DOHH2 (cell line): Measurements from ENCODE around the gene CALHM5.

Source experiments
- H3F3A ChIP-seq: fragments of 200-600 bp; sonication (generic), shearing (Covaris generic); 2 replicates; pipeline ENCODE4 v1.6.0; 2016; ENCODE audit warnings: antibody characterized with exemption, mild to moderate bottlenecking; ENCODE audit not compliant: control insufficient read depth, insufficient read depth
- H3K27ac ChIP-seq: fragments of 200-600 bp; sonication (generic); 2 replicates; pipeline ENCODE4 v1.5.1; 2014; ENCODE audit warnings: low read depth, mild to moderate bottlenecking, low read length, moderate library complexity
- H3K27me3 ChIP-seq: fragments of 200-600 bp; sonication (generic); 2 replicates; pipeline ENCODE4 v1.6.1; 2014; ENCODE audit warnings: mild to moderate bottlenecking, low read length, mixed read lengths; ENCODE audit not compliant: control insufficient read depth
- H3K36me3 ChIP-seq: fragments of 200-600 bp; sonication (generic); 2 replicates; pipeline ENCODE4 v1.6.1; 2014; ENCODE audit warnings: mild to moderate bottlenecking, low read length, moderate library complexity, mixed read lengths; ENCODE audit not compliant: control insufficient read depth
- H3K4me1 ChIP-seq: fragments of 200-600 bp; sonication (generic); 2 replicates; pipeline ENCODE4 v1.6.1; 2014; ENCODE audit warnings: mild to moderate bottlenecking, low read length, mixed read lengths; ENCODE audit not compliant: control insufficient read depth
- H3K4me2 ChIP-seq: fragments of 200-600 bp; sonication (generic); 2 replicates; pipeline ENCODE4 v1.6.0; 2014; ENCODE audit warnings: mild to moderate bottlenecking, low read length, moderate library complexity
- H3K4me3 ChIP-seq: fragments of 200-600 bp; sonication (generic); 2 replicates; pipeline ENCODE4 v1.5.1; 2014; ENCODE audit warnings: mild to moderate bottlenecking, low read length, mixed read lengths
- H3K79me2 ChIP-seq: fragments of 200-600 bp; sonication (generic); 2 replicates; pipeline ENCODE4 v1.6.1; 2014; ENCODE audit warnings: mild to moderate bottlenecking, low read length, mixed read lengths; ENCODE audit not compliant: control insufficient read depth
- H3K9me2 ChIP-seq: fragments of 200-600 bp; sonication (generic); replicated peaks from 2 replicates; pipeline ENCODE4 v1.6.1; 2014; ENCODE audit warnings: mild to moderate bottlenecking, low read length, mixed read lengths; ENCODE audit not compliant: control insufficient read depth
- H3K9me3 ChIP-seq: fragments of 200-600 bp; sonication (generic); 2 replicates; pipeline ENCODE4 v1.6.1; 2014; ENCODE audit warnings: antibody characterized with exemption, low read length, mixed read lengths; ENCODE audit not compliant: control insufficient read depth, insufficient read depth
- H4K20me1 ChIP-seq: fragments of 200-600 bp; sonication (generic); 2 replicates; pipeline ENCODE4 v1.6.0; 2014; ENCODE audit warnings: low read depth, mild to moderate bottlenecking, antibody characterized with exemption, low read length, moderate library complexity; ENCODE audit not compliant: control insufficient read depth, insufficient read depth
- CTCF ChIP-seq: fragments of 200-600 bp; sonication (generic); IDR thresholded peaks from one replicate; pipeline ENCODE4 v1.5.1; 2014; ENCODE audit warnings: antibody characterized with exemption, mild to moderate bottlenecking, low read depth, low read length; ENCODE audit not compliant: poor library complexity, severe bottlenecking
- EZH2phosphoT487 ChIP-seq: fragments of 200-600 bp; sonication (generic); IDR thresholded peaks from 2 replicates; pipeline ENCODE4 v1.6.1; 2017; ENCODE audit warnings: borderline replicate concordance, mild to moderate bottlenecking, antibody characterized with exemption, low read length, moderate library complexity, mixed read lengths

CALHM5 gene

GRCh38 chr6:116571683-116572000 is 60.2 kb downstream of the CALHM5 start:
- H3K27me3 ChIP-seq, result peaks cover under 1% of the 10 kb centered on the region; the same call in 1 of the 2 replicates
- H3K9me2 ChIP-seq, result no peaks in the 10 kb centered on the region
- peak overlapping the region; percentile 58 for H3K27ac ChIP-seq
- H3K36me3 ChIP-seq, result peaks cover 42% of the 10 kb centered on the region
- H3K79me2 ChIP-seq, result peaks cover 69% of the 10 kb centered on the region
- H3K4me1 ChIP-seq, result peaks cover 35% of the 10 kb centered on the region
- H3K4me3 ChIP-seq, result peak overlapping the region; percentile 96
- H4K20me1 ChIP-seq, result peaks cover 7% of the 10 kb centered on the region
- H3K9me3 ChIP-seq, result no peaks in the 10 kb centered on the region
- H3K4me2 ChIP-seq, result peak overlapping the region; percentile 86
- TF ChIP-seq EZH2phosphoT487, result no peak
- TF ChIP-seq CTCF, result no peak
- H3F3A ChIP-seq, result no peaks in the 10 kb centered on the region; the same call in 1 of the 2 replicates

DNA sequence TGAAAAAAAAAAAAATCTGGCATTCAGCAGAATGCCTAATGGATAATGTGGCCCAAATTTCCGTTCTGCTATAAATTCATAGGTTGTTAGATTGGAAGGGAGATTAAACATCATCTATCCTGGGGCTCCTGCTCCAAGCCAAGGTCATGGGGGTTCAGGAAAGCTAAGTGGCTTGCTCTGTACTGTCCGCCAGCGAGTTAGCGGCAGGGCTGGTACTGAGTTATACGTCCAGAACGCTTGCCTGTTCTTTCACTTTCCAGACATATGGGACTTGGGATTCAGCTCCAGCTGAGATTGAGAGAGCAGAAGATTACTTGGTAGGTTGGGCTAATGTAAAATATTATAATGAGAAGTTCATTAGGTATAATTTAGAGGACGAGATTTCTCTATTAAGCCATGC is 60.7 kb downstream of the CALHM5 start:
- Histone ChIP-seq H3F3A (no peaks in the 10 kb centered on the region; the same call in 1 of the 2 replicates), H3K4me3 (peak overlapping the region; percentile 96), H4K20me1 (peaks cover 7% of the 10 kb centered on the region), H3K9me2 (no peaks in the 10 kb centered on the region), H3K27ac (peak overlapping the region; percentile 58; the same call in 1 of the 2 replicates), H3K27me3 (no peaks in the 10 kb centered on the region), H3K4me1 (peaks cover 35% of the 10 kb centered on the region), H3K4me2 (peak overlapping the region; percentile 86), H3K9me3 (no peaks in the 10 kb centered on the region), H3K36me3 (peaks cover 47% of the 10 kb centered on the region), H3K79me2 (peaks cover 74% of the 10 kb centered on the region)
- TF ChIP-seq EZH2phosphoT487, result no peak
- TF ChIP-seq CTCF, result no peak
